ENCODE measurements around the gene STT3B. TPM values are rescaled to one million over a fixed set of nuclear protein-coding genes. Genes with fewer than 3 reads are reported as not detected.

The STT3B gene
- total RNA-seq, 2 donors from 2014 or later: 44.5 to 65.1 TPM

DNA sequence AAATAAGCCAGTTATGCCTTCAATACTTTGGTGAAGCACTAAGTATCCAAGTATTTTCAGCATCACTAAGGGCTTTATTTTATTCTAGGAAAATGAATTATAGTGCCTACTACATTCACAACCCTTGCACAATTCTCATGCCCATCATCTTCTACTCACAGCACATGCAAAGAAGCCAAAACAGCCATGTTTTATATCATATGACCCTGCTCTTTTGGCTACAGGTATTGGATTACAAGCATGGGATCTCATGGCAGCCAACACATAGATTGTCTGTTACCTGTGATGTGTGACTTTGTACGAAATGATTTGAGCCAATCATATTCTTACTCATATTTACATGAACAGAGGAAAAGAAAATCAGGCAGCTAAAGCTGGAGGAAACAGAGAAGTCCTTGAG, 38.6 kb downstream of the STT3B start:
- no peak for DNase-seq
- no peaks in the 10 kb centered on the region for H3K36me3 ChIP-seq (replicated peaks in 1 of 2; ENCODE audit: insufficient read depth in 1 of 2, low read depth in 2 of 2)
- no peak overlapping the region for H3K27ac ChIP-seq
- WGBS, 2 donors: 75 to 83% methylated on average over 1 of the region's 1 CpG
- intact Hi-C loops (cut with DNase I): no loop called here
- peaks cover 40% of the 10 kb centered on the region for H3K4me1 ChIP-seq
- TF ChIP-seq POLR2A (IDR thresholded peaks at IDR 0.05): no peak
- TF ChIP-seq, protein P1, sequence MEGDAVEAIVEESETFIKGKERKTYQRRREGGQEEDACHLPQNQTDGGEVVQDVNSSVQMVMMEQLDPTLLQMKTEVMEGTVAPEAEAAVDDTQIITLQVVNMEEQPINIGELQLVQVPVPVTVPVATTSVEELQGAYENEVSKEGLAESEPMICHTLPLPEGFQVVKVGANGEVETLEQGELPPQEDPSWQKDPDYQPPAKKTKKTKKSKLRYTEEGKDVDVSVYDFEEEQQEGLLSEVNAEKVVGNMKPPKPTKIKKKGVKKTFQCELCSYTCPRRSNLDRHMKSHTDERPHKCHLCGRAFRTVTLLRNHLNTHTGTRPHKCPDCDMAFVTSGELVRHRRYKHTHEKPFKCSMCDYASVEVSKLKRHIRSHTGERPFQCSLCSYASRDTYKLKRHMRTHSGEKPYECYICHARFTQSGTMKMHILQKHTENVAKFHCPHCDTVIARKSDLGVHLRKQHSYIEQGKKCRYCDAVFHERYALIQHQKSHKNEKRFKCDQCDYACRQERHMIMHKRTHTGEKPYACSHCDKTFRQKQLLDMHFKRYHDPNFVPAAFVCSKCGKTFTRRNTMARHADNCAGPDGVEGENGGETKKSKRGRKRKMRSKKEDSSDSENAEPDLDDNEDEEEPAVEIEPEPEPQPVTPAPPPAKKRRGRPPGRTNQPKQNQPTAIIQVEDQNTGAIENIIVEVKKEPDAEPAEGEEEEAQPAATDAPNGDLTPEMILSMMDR (IDR thresholded peaks at IDR 0.05): no peak
- H3K4me3 ChIP-seq: no peak overlapping the region
- H3K27me3 ChIP-seq: no peaks in the 10 kb centered on the region
- no peaks in the 10 kb centered on the region for H3K9me3 ChIP-seq
- no peak for ATAC-seq

GRCh38 chr3:31572236-31573004, 39.7 kb downstream of the STT3B start:
- WGBS, 2 donors: 93 to 94% methylated on average over 4 of the region's 4 CpGs
- Histone ChIP-seq H3K9me3 (no peaks in the 10 kb centered on the region), H3K27ac (no peak overlapping the region), H3K27me3 (no peaks in the 10 kb centered on the region), H3K36me3 (replicated peaks in 1 of 2; ENCODE audit: insufficient read depth in 1 of 2, low read depth in 2 of 2) (no peaks in the 10 kb centered on the region), H3K4me1 (peaks cover 31% of the 10 kb centered on the region), H3K4me3 (no peak overlapping the region)
- no peak for TF ChIP-seq POLR2A (IDR thresholded peaks at IDR 0.05)
- TF ChIP-seq, protein P1 (IDR thresholded peaks at IDR 0.05): no peak
- no peak for ATAC-seq
- no peak for DNase-seq
- intact Hi-C loops (cut with DNase I): no loop called here

DNA sequence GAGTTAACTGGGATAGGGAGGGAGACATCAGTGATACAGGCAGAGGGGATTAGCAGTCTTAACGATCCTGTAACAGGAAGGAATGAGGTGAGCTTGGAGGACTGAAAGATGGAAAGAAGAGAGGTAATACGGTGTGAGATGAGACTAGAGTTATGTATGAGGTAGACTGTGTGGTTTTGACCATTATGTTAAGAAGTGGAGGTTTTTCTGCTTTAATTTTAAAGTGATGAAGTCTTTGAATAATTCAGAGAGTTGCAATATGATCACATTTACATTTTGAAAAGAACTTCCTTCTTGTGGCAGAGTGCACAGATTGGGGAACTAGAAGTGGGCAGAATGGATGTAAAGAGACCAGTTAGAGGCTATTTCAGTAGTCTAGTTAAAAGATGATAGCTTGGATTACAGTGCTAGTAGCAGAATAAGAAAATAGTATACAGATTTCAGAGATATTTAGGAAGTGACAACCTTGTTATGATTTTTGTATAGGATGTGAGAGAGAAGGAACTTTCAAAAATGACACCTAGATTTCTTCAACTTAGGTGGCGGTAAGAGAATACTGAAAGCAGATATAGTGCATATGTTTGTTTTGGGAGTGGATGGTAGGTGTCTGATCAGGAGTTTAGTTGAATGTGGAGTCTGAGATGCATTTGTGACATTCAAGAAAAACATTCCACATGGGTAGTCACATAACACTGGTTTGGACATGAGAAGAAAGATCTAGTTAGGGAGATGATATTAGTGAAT, 40.5 kb downstream of the STT3B start:
- Histone ChIP-seq H3K9me3 (no peaks in the 10 kb centered on the region), H3K36me3 (replicated peaks in 1 of 2; ENCODE audit: insufficient read depth in 1 of 2, low read depth in 2 of 2) (no peaks in the 10 kb centered on the region), H3K4me3 (no peak overlapping the region), H3K27me3 (no peaks in the 10 kb centered on the region), H3K27ac (no peak overlapping the region), H3K4me1 (peaks cover 36% of the 10 kb centered on the region)
- intact Hi-C loops (cut with DNase I): no loop called here
- ATAC-seq (no peak), DNase-seq (no peak)
- 62 to 78% methylated on average over 3 of the region's 3 CpGs for WGBS, 2 donors
- TF ChIP-seq, protein P1 (IDR thresholded peaks at IDR 0.05): no peak
- TF ChIP-seq POLR2A (IDR thresholded peaks at IDR 0.05): no peak

- no peaks in the 10 kb centered on the region for H3K27me3 ChIP-seq
- intact Hi-C loops (cut with DNase I): no loop called here
- no peak for DNase-seq
- no peak overlapping the region for H3K4me3 ChIP-seq
- no peak overlapping the region for H3K27ac ChIP-seq
- peaks cover 25% of the 10 kb centered on the region for H3K4me1 ChIP-seq
- no peaks in the 10 kb centered on the region for H3K9me3 ChIP-seq
- TF ChIP-seq POLR2A (IDR thresholded peaks at IDR 0.05): no peak
- TF ChIP-seq, protein P1 (IDR thresholded peaks at IDR 0.05): no peak
- 70 to 76% methylated on average over 2 of the region's 2 CpGs for WGBS, 2 donors
- no peaks in the 10 kb centered on the region for H3K36me3 ChIP-seq (replicated peaks in 1 of 2; ENCODE audit: insufficient read depth in 1 of 2, low read depth in 2 of 2)
- no peak for ATAC-seq
Observed at GRCh38 chr3:31575448-31575847, 42.7 kb downstream of the STT3B start.

All from body of pancreas (tissue), 4 donors.